ENCODE measurements around the gene WSB2. TPM values are rescaled to one million over a fixed set of nuclear protein-coding genes. Genes with fewer than 3 reads are reported as not detected.

WSB2 gene
- total RNA-seq, 1 donor from 2014 or later: 100 TPM

GRCh38 chr12:118038137-118038536, 22.8 kb downstream of the WSB2 start:
- no peaks in the 10 kb centered on the region for H3K27me3 ChIP-seq (ENCODE audit: low read depth)
- intact Hi-C loops (cut with micrococcal nuclease): no loop called here
- H3K4me3 ChIP-seq: no peak overlapping the region
- DNase-seq: no peak
- H3K27ac ChIP-seq (replicated peaks): no peak overlapping the region
- H3K36me3 ChIP-seq: peaks cover 99% of the 10 kb centered on the region
- peaks cover 17% of the 10 kb centered on the region for H3K4me1 ChIP-seq
- H3K9me3 ChIP-seq (replicated peaks): no peaks in the 10 kb centered on the region
- no peak for TF ChIP-seq CTCF (IDR thresholded peaks at IDR 0.05; ENCODE audit: borderline replicate concordance)

GRCh38 chr12:118036672-118037411, 24.1 kb downstream of the WSB2 start:
- DNase-seq: no peak
- TF ChIP-seq CTCF (IDR thresholded peaks at IDR 0.05; ENCODE audit: borderline replicate concordance): no peak
- H3K4me3 ChIP-seq: no peak overlapping the region
- no peak overlapping the region for H3K27ac ChIP-seq (replicated peaks)
- no peaks in the 10 kb centered on the region for H3K27me3 ChIP-seq (ENCODE audit: low read depth)
- H3K36me3 ChIP-seq: peaks cover 99% of the 10 kb centered on the region
- intact Hi-C loops (cut with micrococcal nuclease): no loop called here
- H3K4me1 ChIP-seq: peaks cover 17% of the 10 kb centered on the region
- no peaks in the 10 kb centered on the region for H3K9me3 ChIP-seq (replicated peaks)

GRCh38 chr12:118035190-118036041, 25.6 kb downstream of the WSB2 start:
- intact Hi-C loops (cut with micrococcal nuclease): no loop called here
- DNase-seq: no peak
- Histone ChIP-seq H3K27ac (replicated peaks) (peak overlapping the region; percentile 6), H3K27me3 (ENCODE audit: low read depth) (no peaks in the 10 kb centered on the region), H3K36me3 (peaks cover 95% of the 10 kb centered on the region), H3K4me3 (no peak overlapping the region), H3K9me3 (replicated peaks) (no peaks in the 10 kb centered on the region), H3K4me1 (peaks cover 17% of the 10 kb centered on the region)
- no peak for TF ChIP-seq CTCF (IDR thresholded peaks at IDR 0.05; ENCODE audit: borderline replicate concordance)

- Histone ChIP-seq H3K27ac (replicated peaks) (peak overlapping the region; percentile 6), H3K27me3 (ENCODE audit: low read depth) (no peaks in the 10 kb centered on the region), H3K4me3 (no peak overlapping the region), H3K9me3 (replicated peaks) (no peaks in the 10 kb centered on the region), H3K36me3 (peaks cover 87% of the 10 kb centered on the region), H3K4me1 (peaks cover 17% of the 10 kb centered on the region)
- TF ChIP-seq CTCF (IDR thresholded peaks at IDR 0.05; ENCODE audit: borderline replicate concordance): peak; percentile 47
- intact Hi-C loops (cut with micrococcal nuclease): no loop called here
- DNase-seq: no peak
Measured at GRCh38 chr12:118034429-118035189, 26.4 kb downstream of the WSB2 start.

- DNase-seq: no peak
- Histone ChIP-seq H3K36me3 (peaks cover 85% of the 10 kb centered on the region), H3K9me3 (replicated peaks) (no peaks in the 10 kb centered on the region), H3K4me1 (peaks cover 17% of the 10 kb centered on the region), H3K27ac (replicated peaks) (no peak overlapping the region), H3K27me3 (ENCODE audit: low read depth) (no peaks in the 10 kb centered on the region), H3K4me3 (no peak overlapping the region)
- TF ChIP-seq CTCF (IDR thresholded peaks at IDR 0.05; ENCODE audit: borderline replicate concordance): no peak
- intact Hi-C loops (cut with micrococcal nuclease): no loop called here
Measured at GRCh38 chr12:118033902-118034301, 27.1 kb downstream of the WSB2 start.
